ENCODE measurements around the gene DAB2. TPM values are rescaled to one million over a fixed set of nuclear protein-coding genes. Genes with fewer than 3 reads are reported as not detected.

The DAB2 gene
- 13.5 and 14.2 TPM in 2 replicates for total RNA-seq (2014; rRNA removed; shearing (Covaris generic))

GRCh38 chr5:39424736-39425637, at the start of gene DAB2:
Gene DAB2, minus strand, starts transcription at chr5:39424980. Its CDS starts 30,660 bp downstream, at chr5:39394320.

GRCh38 chr5:39364367-39364766, 60.4 kb downstream of the DAB2 start, which contains the start of gene C9:
Gene C9, minus strand, starts transcription at chr5:39364495. Its CDS starts 31 bp downstream, at chr5:39364464.

Other genes starting within 250 kb of the DAB2 start
- gene FYB1, start 205.4 kb downstream of the DAB2 start, total RNA-seq (2014; rRNA removed; shearing (Covaris generic)), result 1.0 and 2.4 TPM in 2 replicates
- not detected in 2 replicates for gene C9, start 60.5 kb downstream of the DAB2 start, total RNA-seq (2014; rRNA removed; shearing (Covaris generic))

Measured in A375 (cell line).